H9 (cell line): Measurements from ENCODE around the gene WDR33. TPM values are rescaled to one million over a fixed set of nuclear protein-coding genes. Genes with fewer than 3 reads are reported as not detected.

Experiments used
- DNase-seq: peaks from one replicate; pipeline ENCODE4 v3.0.0-alpha.2; 2017
- H2AFZ ChIP-seq: one replicate; pipeline ENCODE4 v1.6.1; 2013; ENCODE audit warnings: mild to moderate bottlenecking, low read length, control low read depth, moderate library complexity
- H2AK5ac ChIP-seq: 2 replicates; pipeline ENCODE4 v1.6.1; 2013; ENCODE audit warnings: low read length, control low read depth, mixed read lengths; ENCODE audit not compliant: insufficient read length
- H2BK120ac ChIP-seq: one replicate; pipeline ENCODE4 v1.6.1; 2013; ENCODE audit warnings: low read depth, mild to moderate bottlenecking, low read length, control low read depth, inconsistent platforms; ENCODE audit not compliant: poor library complexity, severe bottlenecking
- H2BK12ac ChIP-seq: 2 replicates; pipeline ENCODE4 v1.6.1; 2013; ENCODE audit warnings: low read length, control low read depth, mixed read lengths, low read depth; ENCODE audit not compliant: insufficient read length
- H2BK15ac ChIP-seq: 2 replicates; pipeline ENCODE4 v1.6.1; 2013; ENCODE audit warnings: low read depth, low read length, control low read depth
- H2BK20ac ChIP-seq: one replicate; pipeline ENCODE4 v1.6.1; 2013; ENCODE audit warnings: low read depth, mild to moderate bottlenecking, low read length, control low read depth, inconsistent platforms; ENCODE audit not compliant: poor library complexity, severe bottlenecking
- H2BK5ac ChIP-seq: 2 replicates; pipeline ENCODE4 v1.6.1; 2013; ENCODE audit warnings: low read length, control low read depth, mixed read lengths; ENCODE audit not compliant: insufficient read length
- H3K14ac ChIP-seq: 2 replicates; pipeline ENCODE4 v1.6.1; 2013; ENCODE audit warnings: low read length, control low read depth; ENCODE audit not compliant: insufficient read depth
- H3K18ac ChIP-seq: 2 replicates; pipeline ENCODE4 v1.6.1; 2013; ENCODE audit warnings: low read depth, mild to moderate bottlenecking, mixed read lengths, low read length, control low read depth; ENCODE audit not compliant: insufficient read length
- H3K23ac ChIP-seq: 2 replicates; pipeline ENCODE4 v1.6.1; 2013; ENCODE audit warnings: low read length, control low read depth, mixed read lengths, low read depth; ENCODE audit not compliant: insufficient read length
- H3K23me2 ChIP-seq: 2 replicates; pipeline ENCODE4 v1.6.1; 2013; ENCODE audit warnings: low read depth, mild to moderate bottlenecking, mixed read lengths, low read length, control low read depth; ENCODE audit not compliant: insufficient read length, poor library complexity, severe bottlenecking
- H3K27ac ChIP-seq: 2 replicates; pipeline ENCODE4 v1.5.1; 2013; ENCODE audit warnings: low read length, control low read depth, mixed read lengths, low read depth; ENCODE audit not compliant: insufficient read length
- H3K27me3 ChIP-seq: 2 replicates; pipeline ENCODE4 v1.6.1; 2013; ENCODE audit warnings: low read length, control low read depth, inconsistent platforms; ENCODE audit not compliant: insufficient read depth
- H3K4ac ChIP-seq: 2 replicates; pipeline ENCODE4 v1.6.1; 2013; ENCODE audit warnings: low read depth, mild to moderate bottlenecking, control low read depth, inconsistent platforms, low read length, moderate library complexity
- H3K4me1 ChIP-seq: 2 replicates; pipeline ENCODE4 v1.6.1; 2013; ENCODE audit warnings: low read length, control low read depth, inconsistent platforms; ENCODE audit not compliant: insufficient read depth
- H3K4me2 ChIP-seq: 2 replicates; pipeline ENCODE4 v1.6.1; 2013; ENCODE audit warnings: low read length, control low read depth, mixed read lengths; ENCODE audit not compliant: insufficient read length, insufficient read depth
- H3K56ac ChIP-seq: 2 replicates; pipeline ENCODE4 v1.6.1; 2013; ENCODE audit warnings: low read depth, mild to moderate bottlenecking, mixed read lengths, low read length, control low read depth; ENCODE audit not compliant: insufficient read length
- H3K79me1 ChIP-seq: 2 replicates; pipeline ENCODE4 v1.6.1; 2013; ENCODE audit warnings: low read depth, mild to moderate bottlenecking, moderate library complexity, low read length, control low read depth, inconsistent platforms; ENCODE audit not compliant: insufficient read depth, poor library complexity, severe bottlenecking
- H3K79me2 ChIP-seq: 2 replicates; pipeline ENCODE4 v1.6.1; 2013; ENCODE audit warnings: low read length, control low read depth, inconsistent platforms; ENCODE audit not compliant: insufficient read depth
- H3K9ac ChIP-seq: 2 replicates; pipeline ENCODE4 v1.6.1; 2013; ENCODE audit warnings: low read length, control low read depth, mixed read lengths; ENCODE audit not compliant: insufficient read length; ENCODE audit errors: extremely low read depth
- H3K9me3 ChIP-seq: one replicate; pipeline ENCODE4 v1.6.1; 2013; ENCODE audit warnings: low read depth, low read length, inconsistent platforms; ENCODE audit not compliant: control insufficient read depth
- H3T11ph ChIP-seq: one replicate; pipeline ENCODE4 v1.6.1; 2013; ENCODE audit warnings: mild to moderate bottlenecking, low read length, control low read depth, inconsistent platforms
- H4K20me1 ChIP-seq: one replicate; pipeline ENCODE4 v1.6.1; 2013; ENCODE audit not compliant: control insufficient read depth, insufficient read length, insufficient read depth
- H4K5ac ChIP-seq: 2 replicates; pipeline ENCODE4 v1.6.1; 2013; ENCODE audit warnings: low read depth, mild to moderate bottlenecking, mixed read lengths, low read length, control low read depth; ENCODE audit not compliant: insufficient read length
- H4K8ac ChIP-seq: replicated peaks from 2 replicates; pipeline ENCODE4 v1.6.1; 2013; ENCODE audit warnings: low read length, control low read depth, mixed read lengths, low read depth; ENCODE audit not compliant: insufficient read length
- H4K91ac ChIP-seq: 2 replicates; pipeline ENCODE4 v1.6.1; 2013; ENCODE audit warnings: low read depth, mild to moderate bottlenecking, moderate library complexity, mixed read lengths, low read length, control low read depth; ENCODE audit not compliant: insufficient read length
- H3K27ac Mint-ChIP-seq, 3 experiments: 2 replicates in 2 of 3; 3 replicates in 1 of 3; pipeline ENCODE4 v1.8.0; 2020 to 2021; ENCODE audit warnings: mixed read lengths in 3 of 3, mild to moderate bottlenecking in 1 of 3, moderate library complexity in 1 of 3
- H3K27me3 Mint-ChIP-seq: 2 replicates; pipeline ENCODE4 v1.8.0; 2021; ENCODE audit warnings: low read depth, mild to moderate bottlenecking, moderate library complexity, mixed read lengths
- H3K36me3 Mint-ChIP-seq, 3 experiments: 2 replicates in 2 of 3; 3 replicates in 1 of 3; pipeline ENCODE4 v1.8.0; 2020 to 2021; ENCODE audit warnings: low read depth in 3 of 3, mixed read lengths in 3 of 3; ENCODE audit not compliant: insufficient read depth in 1 of 3
- H3K4me1 Mint-ChIP-seq, 2 experiments: 2 replicates each; pipeline ENCODE4 v1.8.0; 2020; ENCODE audit warnings: mixed read lengths in 2 of 2
- H3K4me3 Mint-ChIP-seq, 2 experiments: 2 replicates in 1 of 2; 3 replicates in 1 of 2; pipeline ENCODE4 v1.8.0; 2020 to 2021; ENCODE audit warnings: mild to moderate bottlenecking in 2 of 2, mixed read lengths in 2 of 2, moderate library complexity in 1 of 2
- H3K9me3 Mint-ChIP-seq, 2 experiments: 2 replicates in 1 of 2; 3 replicates in 1 of 2; pipeline ENCODE4 v1.8.0; 2020; ENCODE audit warnings: mild to moderate bottlenecking in 2 of 2, mixed read lengths in 2 of 2, moderate library complexity in 1 of 2
- WGBS: extraction: QIAGEN DNeasy Blood & Tissue Kit; methylation state at CpG from one replicate; pipeline ENCODE4 v1.1.7; 2013; ENCODE audit warnings: missing lambda C conversion rate, low lambda C conversion rate, mixed read lengths; ENCODE audit not compliant: insufficient read length; ENCODE audit errors: extremely low coverage; 5-methylcytosine and 5-hydroxymethylcytosine counted together
- total RNA-seq: library from RNA; stranded (reverse); gene quantifications from 2 replicates; pipeline ENCODE4 v1.2.1, GENCODE V29; 2021
- TF ChIP-seq, protein P1 (sequence below): fragments of 200-600 bp; sonication (generic); conservative IDR thresholded peaks from 3 replicates; pipeline ENCODE4 v1.8.0; 2021; ENCODE audit warnings: antibody characterized with exemption, mild to moderate bottlenecking

WDR33 gene
- total RNA-seq, 1 experiment from 2014 or later, result 86.0 TPM

DNA sequence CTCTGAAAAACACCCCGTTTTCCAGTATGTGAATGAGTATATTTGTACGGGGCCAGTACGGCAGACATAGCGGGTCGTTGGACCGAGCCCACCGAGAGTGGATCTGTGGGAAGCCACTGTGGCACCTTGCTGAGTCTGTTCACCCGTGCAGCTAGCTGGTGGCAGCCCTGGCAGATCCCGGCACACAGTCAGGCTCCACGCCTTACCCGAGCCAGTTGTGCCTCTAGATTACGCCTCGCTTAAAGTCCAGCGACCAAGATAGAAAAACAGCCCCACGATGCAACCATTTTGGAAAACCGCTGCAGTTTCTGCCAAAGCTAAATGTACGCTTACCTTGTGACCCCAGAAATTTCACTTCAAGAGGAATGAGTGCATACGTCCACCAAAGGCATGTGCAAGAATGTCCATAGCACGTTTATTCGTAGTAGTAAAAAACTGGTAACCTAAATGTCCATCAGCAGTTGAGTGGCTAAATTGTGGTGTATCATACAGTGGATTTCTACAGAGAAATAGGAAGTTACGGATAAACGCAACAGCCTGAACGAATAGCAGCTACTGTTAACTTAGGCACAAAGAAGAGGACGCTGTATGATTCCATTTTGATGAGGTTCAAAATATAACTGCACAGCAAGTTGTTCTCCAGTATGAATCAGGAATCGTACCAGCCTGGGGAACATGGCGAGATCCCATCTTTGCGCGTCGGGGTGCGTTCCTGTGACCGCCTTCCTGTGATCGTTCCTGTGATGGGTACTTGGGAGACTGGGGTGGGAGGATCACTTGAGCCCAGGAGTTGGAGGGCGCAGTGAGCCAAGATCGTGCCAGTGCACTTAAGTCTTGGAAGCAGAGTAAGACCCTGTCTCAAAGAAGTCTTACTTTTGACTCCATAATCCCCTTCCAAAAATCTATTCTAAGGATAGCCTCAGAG, 688 bp upstream of the WDR33 start:
- Mint-ChIP-seq H3K36me3 (peaks cover 2 to 4% (median 3%) of the 10 kb centered on the region in 3 experiments; a peak in 2 of 7 replicates), H3K9me3 (no peaks in the 10 kb centered on the region; a peak in 1 of 5 replicates), H3K4me1 (peaks cover 20 to 30% of the 10 kb centered on the region in 2 experiments), H3K4me3 (peak overlapping the region; percentile 89 to 98), H3K27me3 (no peaks in the 10 kb centered on the region; the same call in 1 of the 2 replicates), H3K27ac (peak overlapping the region; percentile 98 to 100 (median 100))
- Histone ChIP-seq H2BK5ac (peak overlapping the region; percentile 53), H3K23me2 (peaks cover 4% of the 10 kb centered on the region), H3K4me2 (peak overlapping the region; percentile 84), H2AK5ac (no peak overlapping the region), H2BK120ac (no peak overlapping the region), H3K9ac (peak overlapping the region; percentile 93), H4K20me1 (no peaks in the 10 kb centered on the region), H2BK12ac (no peak overlapping the region), H3K27me3 (no peaks in the 10 kb centered on the region), H4K8ac (peak overlapping the region; percentile 92), H4K91ac (peak overlapping the region; percentile 27), H3K14ac (peak overlapping the region; percentile 97), H3K79me2 (peaks cover 25% of the 10 kb centered on the region; the same call in 1 of the 2 replicates), H3T11ph (no peak overlapping the region), H2AFZ (no peak overlapping the region), H4K5ac (peak overlapping the region; percentile 91), H2BK15ac (no peak overlapping the region), H3K4me1 (no peaks in the 10 kb centered on the region), H2BK20ac (no peak overlapping the region), H3K4ac (no peak overlapping the region; the same call in 1 of the 2 replicates), H3K79me1 (no peaks in the 10 kb centered on the region), H3K56ac (no peak overlapping the region), H3K9me3 (no peaks in the 10 kb centered on the region), H3K23ac (no peak overlapping the region), H3K18ac (peak overlapping the region; percentile 96), H3K27ac (peak overlapping the region; percentile 41)
- DNase-seq, result no peak
- no CpG with 5 or more reads among the region's 34 CpGs for WGBS
- TF ChIP-seq, protein P1, sequence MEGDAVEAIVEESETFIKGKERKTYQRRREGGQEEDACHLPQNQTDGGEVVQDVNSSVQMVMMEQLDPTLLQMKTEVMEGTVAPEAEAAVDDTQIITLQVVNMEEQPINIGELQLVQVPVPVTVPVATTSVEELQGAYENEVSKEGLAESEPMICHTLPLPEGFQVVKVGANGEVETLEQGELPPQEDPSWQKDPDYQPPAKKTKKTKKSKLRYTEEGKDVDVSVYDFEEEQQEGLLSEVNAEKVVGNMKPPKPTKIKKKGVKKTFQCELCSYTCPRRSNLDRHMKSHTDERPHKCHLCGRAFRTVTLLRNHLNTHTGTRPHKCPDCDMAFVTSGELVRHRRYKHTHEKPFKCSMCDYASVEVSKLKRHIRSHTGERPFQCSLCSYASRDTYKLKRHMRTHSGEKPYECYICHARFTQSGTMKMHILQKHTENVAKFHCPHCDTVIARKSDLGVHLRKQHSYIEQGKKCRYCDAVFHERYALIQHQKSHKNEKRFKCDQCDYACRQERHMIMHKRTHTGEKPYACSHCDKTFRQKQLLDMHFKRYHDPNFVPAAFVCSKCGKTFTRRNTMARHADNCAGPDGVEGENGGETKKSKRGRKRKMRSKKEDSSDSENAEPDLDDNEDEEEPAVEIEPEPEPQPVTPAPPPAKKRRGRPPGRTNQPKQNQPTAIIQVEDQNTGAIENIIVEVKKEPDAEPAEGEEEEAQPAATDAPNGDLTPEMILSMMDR, result no peak
